ENCODE measurements around the gene MAP3K7CL.

The MAP3K7CL gene

GRCh38 chr21:29172282-29172681, 41.8 kb downstream of the MAP3K7CL start:
- DNase-seq, result no peak

- no peak for DNase-seq
Measured at GRCh38 chr21:29174607-29175013, 44.2 kb downstream of the MAP3K7CL start.

GRCh38 chr21:29175408-29176134, 45.1 kb downstream of the MAP3K7CL start:
- no peak for DNase-seq

- DNase-seq, result no peak
Measured at GRCh38 chr21:29176471-29177120, 46.2 kb downstream of the MAP3K7CL start.

GRCh38 chr21:29177800-29178199, 47.4 kb downstream of the MAP3K7CL start:
- DNase-seq, result no peak

- no peak for DNase-seq
Measured at GRCh38 chr21:29178926-29179325, 48.5 kb downstream of the MAP3K7CL start.

GRCh38 chr21:29179503-29179902, 49.1 kb downstream of the MAP3K7CL start:
- DNase-seq, result no peak

- DNase-seq, result no peak
Measured at GRCh38 chr21:29181799-29182470, 51.5 kb downstream of the MAP3K7CL start.

GRCh38 chr21:29182691-29183092, 52.2 kb downstream of the MAP3K7CL start:
- no peak for DNase-seq

GRCh38 chr21:29184037-29184436, 53.6 kb downstream of the MAP3K7CL start:
- no peak for DNase-seq

- DNase-seq, result no peak
Measured at GRCh38 chr21:29185172-29185571, 54.7 kb downstream of the MAP3K7CL start.

GRCh38 chr21:29185633-29186032, 55.2 kb downstream of the MAP3K7CL start:
- DNase-seq, result no peak

GRCh38 chr21:29186246-29186645, 55.8 kb downstream of the MAP3K7CL start:
- no peak for DNase-seq

- DNase-seq, result no peak
Measured at GRCh38 chr21:29187944-29188343, 57.5 kb downstream of the MAP3K7CL start.

GRCh38 chr21:29189353-29189752, 58.9 kb downstream of the MAP3K7CL start:
- DNase-seq, result no peak

GRCh38 chr21:29190923-29191331, 60.5 kb downstream of the MAP3K7CL start:
- DNase-seq, result no peak

- no peak for DNase-seq
Measured at GRCh38 chr21:29193072-29193471, 62.6 kb downstream of the MAP3K7CL start.

GRCh38 chr21:29193901-29194300, 63.5 kb downstream of the MAP3K7CL start:
- no peak for DNase-seq

- no peak for DNase-seq
Measured at GRCh38 chr21:29194342-29194741, 63.9 kb downstream of the MAP3K7CL start.

- no peak for DNase-seq
Measured at GRCh38 chr21:29194847-29195246, 64.4 kb downstream of the MAP3K7CL start.

- DNase-seq, result no peak
Measured at GRCh38 chr21:29195981-29196669, 65.7 kb downstream of the MAP3K7CL start.

GRCh38 chr21:29196670-29197191, 66.3 kb downstream of the MAP3K7CL start:
- no peak for DNase-seq

GRCh38 chr21:29201186-29201585, 70.7 kb downstream of the MAP3K7CL start:
- no peak for DNase-seq

All from retina (tissue), 1 donor.